Subcutaneous adipose tissue (tissue), 4 donors: Measurements from ENCODE around the gene NFATC1. TPM values are rescaled to one million over a fixed set of nuclear protein-coding genes. Genes with fewer than 3 reads are reported as not detected.

Experiments
- CTCF ChIP-seq: fragments of 450-650 bp; IDR thresholded peaks from one replicate; pipeline ENCODE4 v1.5.1; 2016; ENCODE audit warnings: low read depth, mild to moderate bottlenecking, control low read depth, antibody characterized with exemption, moderate library complexity
- total RNA-seq, 4 donors: library from RNA; depleted of rRNA; stranded (reverse); fragments of >200 nt; gene quantifications; one replicate each; pipeline ENCODE4 v1.1.0, GENCODE V29; 2016

The NFATC1 gene
- total RNA-seq, 4 donors from 2014 or later, result 9.8 to 17.2 (median 11.5) TPM

- TF ChIP-seq CTCF, result no peak
These were observed 27.0 kb upstream of the NFATC1 start for GRCh38 chr18:79368681-79369080.

DNA sequence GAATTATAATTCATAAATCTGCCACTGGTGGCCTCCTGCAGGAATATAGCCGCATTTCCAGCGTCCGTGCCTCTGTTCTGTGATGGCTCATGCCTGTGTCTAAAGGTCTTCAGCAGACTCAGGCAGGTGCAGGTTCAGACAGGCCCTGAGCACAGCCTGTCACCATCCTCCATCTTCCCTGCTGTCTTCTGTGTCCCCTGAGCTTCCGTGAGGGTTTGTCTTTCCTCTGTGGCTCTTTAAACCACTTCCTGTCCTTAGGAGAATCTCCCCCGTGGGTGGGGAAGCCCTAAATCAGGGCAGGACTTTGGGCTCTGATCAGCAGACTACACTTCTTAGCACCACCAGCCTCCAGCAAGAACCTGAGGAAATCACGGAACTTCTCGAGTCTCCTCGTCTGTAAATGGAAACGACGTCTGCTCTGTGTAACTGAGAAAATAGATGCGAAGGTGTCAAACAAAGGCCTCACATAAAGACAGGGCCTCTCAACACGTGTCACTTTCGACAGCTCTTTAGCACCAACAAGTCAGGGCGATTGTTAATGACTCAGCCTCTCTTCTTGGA lies 24.1 kb upstream of the NFATC1 start:
- TF ChIP-seq CTCF, result no peak

DNA sequence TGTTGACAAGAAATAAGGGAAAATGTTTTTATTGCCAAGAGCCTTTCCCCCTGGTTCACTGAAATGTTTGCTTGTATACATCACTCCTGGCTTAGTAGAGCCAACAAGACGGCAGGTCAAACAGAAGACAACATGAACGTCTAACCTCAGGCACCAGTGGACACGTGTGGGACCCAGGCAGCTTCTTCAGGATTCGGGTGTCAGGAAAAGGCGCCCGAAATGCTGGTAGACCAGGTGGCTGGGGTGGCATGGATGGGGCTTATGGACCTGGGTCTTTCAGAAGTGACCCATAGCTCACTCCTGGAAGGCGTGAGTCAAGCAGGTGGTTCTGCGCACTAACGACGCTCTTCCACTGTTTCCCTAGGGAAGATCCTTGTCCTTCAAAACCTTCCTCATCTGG lies 23.3 kb upstream of the NFATC1 start:
- no peak for TF ChIP-seq CTCF

- no peak for TF ChIP-seq CTCF
These were observed 22.7 kb upstream of the NFATC1 start for GRCh38 chr18:79372991-79373390.

DNA sequence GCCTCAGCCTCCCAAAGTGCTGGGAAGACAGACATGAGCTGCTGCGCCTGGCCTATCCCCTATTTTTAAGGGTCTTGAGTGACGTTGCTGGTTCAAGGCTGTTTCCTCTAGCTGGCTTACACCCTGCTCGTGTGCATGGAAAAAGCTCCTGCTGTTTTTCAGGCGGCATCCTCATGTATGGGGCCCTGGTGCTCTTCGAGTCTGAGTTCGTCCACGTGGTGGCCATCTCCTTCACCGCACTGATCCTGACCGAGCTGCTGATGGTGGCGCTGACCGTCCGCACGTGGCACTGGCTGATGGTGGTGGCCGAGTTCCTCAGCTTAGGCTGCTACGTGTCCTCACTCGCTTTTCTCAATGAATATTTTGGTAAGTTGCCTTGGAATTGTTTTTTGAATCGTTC lies 22.0 kb upstream of the NFATC1 start:
- TF ChIP-seq CTCF, result no peak

DNA sequence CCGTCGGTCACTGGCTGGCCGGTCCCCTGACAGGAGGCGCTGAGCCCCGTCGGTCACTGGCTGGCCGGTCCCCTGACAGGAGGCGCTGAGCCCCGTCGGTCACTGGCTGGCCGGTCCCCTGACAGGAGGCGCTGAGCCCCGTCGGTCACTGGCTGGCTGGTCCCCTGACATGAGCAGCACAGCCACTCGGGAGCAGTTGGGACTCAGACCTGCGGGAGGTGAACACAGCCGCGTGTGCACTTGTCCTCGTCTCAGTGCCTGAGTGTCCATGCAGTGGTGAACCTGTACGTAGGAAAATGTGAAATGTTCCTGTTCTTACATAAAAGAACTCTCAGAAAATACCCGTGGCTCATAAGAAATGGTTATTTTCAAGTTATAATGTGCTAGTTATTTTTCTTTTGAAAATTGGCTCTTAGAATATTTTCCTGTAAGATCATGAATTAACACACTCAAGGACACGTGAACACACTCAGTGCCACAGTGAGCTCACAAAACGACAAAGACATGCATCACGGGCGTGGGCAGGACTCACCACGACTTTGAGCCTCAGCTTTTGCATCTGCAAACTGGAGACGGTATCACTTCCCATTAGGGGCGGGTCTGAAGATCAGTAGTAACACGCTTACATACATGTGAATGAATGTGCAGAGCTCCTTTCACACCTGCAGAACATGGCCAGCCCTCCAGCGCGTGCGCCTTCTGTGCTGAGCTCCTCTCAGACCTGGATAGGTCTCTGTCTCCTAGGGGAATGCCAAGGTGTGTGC lies 21.1 kb upstream of the NFATC1 start:
- no peak for TF ChIP-seq CTCF

GRCh38 chr18:79375441-79376154 lies 20.1 kb upstream of the NFATC1 start:
- no peak for TF ChIP-seq CTCF
